ENCODE measurements around the gene LTB.

DNA sequence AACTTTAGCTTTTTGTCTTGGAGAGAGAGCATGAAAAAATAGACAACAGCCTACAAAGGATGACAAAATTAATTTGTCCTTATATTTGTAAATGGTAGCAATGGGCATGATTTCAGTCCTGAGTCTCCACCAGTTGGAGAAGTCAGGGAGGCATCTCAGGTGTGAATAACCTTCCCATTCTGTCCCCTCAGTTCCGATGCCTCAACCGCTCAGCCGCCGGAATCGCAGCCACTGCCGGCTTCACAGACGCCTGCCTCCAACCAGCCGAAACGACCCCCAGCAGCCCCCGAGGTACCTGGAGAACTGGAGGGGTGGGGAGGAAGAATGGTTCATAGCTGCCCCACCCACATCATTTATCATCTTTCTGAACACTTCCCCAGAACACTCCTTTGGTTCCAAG, 41.8 kb upstream of the LTB start:
- TF ChIP-seq YY1 (IDR thresholded peaks at IDR 0.05; ENCODE audit: insufficient read depth, insufficient read length), result no peak
- TF ChIP-seq ZNF274 (IDR thresholded peaks at IDR 0.05; ENCODE audit: low read depth, low read length), result no peak
